BLaER1 (cell line): Measurements from ENCODE around the gene ACSF3.

ENCODE experiments used
- H3K27ac ChIP-seq: shearing (Covaris generic); formaldehyde crosslinking; 2 replicates; pipeline ENCODE4 v1.8.1; 2022
- H3K27me3 ChIP-seq: shearing (Covaris generic); formaldehyde crosslinking; 2 replicates; pipeline ENCODE4 v1.8.1; 2022
- H3K36me3 ChIP-seq: shearing (Covaris generic); formaldehyde crosslinking; 2 replicates; pipeline ENCODE4 v1.8.1; 2022
- H3K4me1 ChIP-seq: shearing (Covaris generic); formaldehyde crosslinking; 2 replicates; pipeline ENCODE4 v1.8.1; 2022
- H3K4me2 ChIP-seq: shearing (Covaris generic); formaldehyde crosslinking; 2 replicates; pipeline ENCODE4 v1.8.1; 2022
- H3K4me3 ChIP-seq: shearing (Covaris generic); formaldehyde crosslinking; 2 replicates; pipeline ENCODE4 v1.8.1; 2022
- H3K9ac ChIP-seq: shearing (Covaris generic); formaldehyde crosslinking; 2 replicates; pipeline ENCODE4 v1.8.1; 2022
- H3K9me3 ChIP-seq: shearing (Covaris generic); formaldehyde crosslinking; 2 replicates; pipeline ENCODE4 v1.8.1; 2022
- H4K20me1 ChIP-seq: shearing (Covaris generic); formaldehyde crosslinking; 2 replicates; pipeline ENCODE4 v1.8.1; 2022
- Cebpa-rat ChIP-seq: shearing (Covaris generic); IDR thresholded peaks from 2 replicates; pipeline ENCODE4 v1.8.1; 2022

ACSF3 gene

DNA sequence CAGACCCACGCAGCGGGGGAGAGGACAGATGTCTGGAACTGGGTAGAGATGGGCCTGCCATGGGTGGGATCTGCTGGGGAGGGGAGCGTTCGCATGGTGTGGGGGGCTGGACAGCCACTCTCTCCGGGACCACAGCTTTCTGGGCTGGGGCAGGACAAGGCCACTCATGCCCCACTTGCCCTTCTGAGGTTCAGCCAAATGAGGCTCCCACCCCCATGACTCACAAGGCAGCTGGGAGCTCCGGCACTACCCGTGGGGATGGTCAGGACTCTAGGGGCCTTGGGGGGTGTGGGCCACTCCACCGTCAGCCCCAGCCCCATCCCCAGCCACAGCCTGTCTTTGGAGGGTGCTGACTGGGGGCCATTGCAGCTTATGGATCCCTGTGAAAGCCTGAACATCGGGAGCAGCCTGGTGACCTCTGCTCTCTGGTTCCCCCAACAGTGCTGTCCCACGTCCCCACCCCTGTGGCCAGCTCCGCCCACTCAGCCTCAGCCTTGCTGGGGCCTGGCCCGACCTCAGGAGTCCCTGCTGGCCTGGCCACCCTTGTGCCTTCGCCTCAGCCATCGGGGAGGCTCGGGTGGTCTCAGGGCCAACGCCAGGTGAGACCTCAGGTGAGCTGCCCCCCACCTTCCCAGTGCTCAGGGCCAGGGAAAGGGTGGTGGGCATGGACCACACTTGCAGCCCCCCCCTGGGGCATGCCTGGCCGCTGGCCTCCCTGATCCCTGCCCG, 73.2 kb downstream of the ACSF3 start:
- Histone ChIP-seq H3K36me3 (no peaks in the 10 kb centered on the region), H4K20me1 (peaks cover 8% of the 10 kb centered on the region; the same call in 1 of the 2 replicates), H3K4me3 (no peak overlapping the region), H3K4me2 (peak overlapping the region; percentile 98), H3K27me3 (no peaks in the 10 kb centered on the region), H3K4me1 (peaks cover 77% of the 10 kb centered on the region), H3K9ac (peak overlapping the region; percentile 38), H3K27ac (peak overlapping the region; percentile 66), H3K9me3 (no peaks in the 10 kb centered on the region)
- TF ChIP-seq Cebpa-rat, result no peak

DNA sequence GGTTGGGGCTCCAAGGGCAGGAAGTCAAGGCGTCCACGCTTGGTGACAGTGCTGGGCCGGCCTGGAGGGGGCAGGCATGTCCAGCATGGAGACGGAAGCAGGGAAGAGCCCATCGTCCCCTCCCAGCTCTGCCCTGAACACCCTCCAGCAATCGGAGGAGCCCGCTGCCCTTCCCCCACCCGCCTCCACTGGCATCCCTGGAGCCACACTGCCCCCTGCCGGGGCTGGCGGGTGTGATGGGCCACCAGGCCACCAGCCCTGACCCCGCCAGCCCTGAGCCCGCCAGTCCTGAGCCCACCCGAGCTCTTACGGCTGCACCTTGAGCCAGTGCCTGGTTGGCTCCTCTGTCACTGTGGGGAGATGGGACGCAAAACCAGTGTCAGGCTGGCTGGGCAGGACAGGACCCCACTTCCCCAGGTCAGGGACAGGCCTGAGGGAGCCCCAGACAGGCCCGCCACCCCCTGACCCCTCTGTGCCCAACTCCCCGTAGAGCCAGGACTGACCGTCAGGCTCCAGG, 73.8 kb downstream of the ACSF3 start:
- H3K36me3 ChIP-seq, result no peaks in the 10 kb centered on the region
- peak overlapping the region; percentile 66 for H3K27ac ChIP-seq
- H3K27me3 ChIP-seq, result no peaks in the 10 kb centered on the region
- H3K4me2 ChIP-seq, result peak overlapping the region; percentile 98
- no peak overlapping the region for H3K4me3 ChIP-seq
- TF ChIP-seq Cebpa-rat, result no peak
- peaks cover 77% of the 10 kb centered on the region for H3K4me1 ChIP-seq
- H4K20me1 ChIP-seq, result peaks cover 8% of the 10 kb centered on the region; the same call in 1 of the 2 replicates
- peak overlapping the region; percentile 38 for H3K9ac ChIP-seq
- H3K9me3 ChIP-seq, result no peaks in the 10 kb centered on the region

DNA sequence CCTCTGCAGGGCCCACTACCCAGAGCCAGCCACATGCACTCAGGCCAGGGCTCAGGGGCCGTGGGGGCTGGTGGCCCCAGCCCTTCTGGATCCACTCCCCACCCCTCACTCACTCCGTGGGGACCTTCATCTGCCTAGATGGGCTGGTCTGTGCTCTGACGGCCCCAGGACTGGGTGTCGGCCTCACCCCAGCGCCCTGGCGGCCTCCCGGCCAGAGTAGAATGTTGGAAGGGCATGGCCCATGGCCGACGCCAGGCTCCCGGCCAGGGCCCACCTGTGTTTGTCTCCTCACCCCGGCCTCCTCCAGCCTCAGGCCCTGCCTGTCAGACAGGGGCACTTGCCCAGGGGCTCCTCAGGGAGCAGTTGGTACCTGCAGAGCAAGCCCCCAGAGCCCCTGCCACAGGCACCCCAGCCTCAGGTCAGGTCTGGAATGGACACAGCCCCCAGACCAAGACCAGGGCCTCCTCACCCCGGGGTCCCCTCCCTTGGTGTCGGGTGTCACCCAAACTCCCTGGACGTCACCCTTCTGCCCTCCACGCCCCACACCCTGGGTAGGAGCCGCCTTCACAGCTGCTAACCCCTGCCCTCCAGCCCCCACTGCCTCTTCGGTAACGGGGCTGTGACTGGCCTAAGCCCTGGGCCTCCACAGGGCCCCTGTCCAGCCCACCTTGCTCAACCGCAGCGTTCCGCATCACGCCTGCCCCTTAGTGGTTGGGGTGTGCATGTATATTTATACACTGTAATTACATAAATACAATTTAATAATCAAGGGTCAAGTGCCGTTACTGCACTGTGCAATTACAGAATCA, 74.9 kb downstream of the ACSF3 start:
- Histone ChIP-seq H3K36me3 (no peaks in the 10 kb centered on the region), H3K4me2 (peak overlapping the region; percentile 98), H3K27me3 (no peaks in the 10 kb centered on the region), H3K9me3 (no peaks in the 10 kb centered on the region), H4K20me1 (peaks cover 8% of the 10 kb centered on the region; the same call in 1 of the 2 replicates), H3K4me1 (peaks cover 77% of the 10 kb centered on the region), H3K4me3 (no peak overlapping the region), H3K27ac (no peak overlapping the region; the same call in 1 of the 2 replicates), H3K9ac (no peak overlapping the region)
- no peak for TF ChIP-seq Cebpa-rat

DNA sequence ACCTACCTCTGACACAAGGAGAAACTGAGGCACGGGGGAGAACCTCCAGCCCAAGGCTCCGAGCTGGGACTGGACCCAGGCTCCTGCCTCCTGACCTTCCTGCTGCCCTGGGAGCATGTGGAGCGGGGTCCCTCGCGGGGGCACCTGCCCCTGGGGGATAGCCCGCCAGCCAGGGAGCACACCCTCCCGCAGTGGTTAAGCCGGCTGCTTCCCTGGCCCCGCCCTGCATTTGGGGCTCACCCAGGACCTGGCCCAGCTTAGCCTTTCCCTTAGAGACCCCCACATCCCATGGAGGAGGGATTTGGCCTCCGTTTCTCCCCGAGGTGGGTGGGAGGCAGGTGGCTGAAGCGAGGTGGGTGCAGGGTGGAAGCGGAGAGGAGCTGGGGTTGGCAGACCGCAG, 76.1 kb downstream of the ACSF3 start:
- H3K36me3 ChIP-seq, result no peaks in the 10 kb centered on the region
- H4K20me1 ChIP-seq, result peaks cover 8% of the 10 kb centered on the region; the same call in 1 of the 2 replicates
- H3K27ac ChIP-seq, result no peak overlapping the region
- H3K4me3 ChIP-seq, result peak overlapping the region; percentile 1; the same call in 1 of the 2 replicates
- TF ChIP-seq Cebpa-rat, result no peak
- H3K4me2 ChIP-seq, result peak overlapping the region; percentile 98
- no peaks in the 10 kb centered on the region for H3K9me3 ChIP-seq
- peaks cover 79% of the 10 kb centered on the region for H3K4me1 ChIP-seq
- H3K9ac ChIP-seq, result 0 out of 2 replicates have a peak overlapping the region, but pooled peaks have one; percentile 0
- no peaks in the 10 kb centered on the region for H3K27me3 ChIP-seq

DNA sequence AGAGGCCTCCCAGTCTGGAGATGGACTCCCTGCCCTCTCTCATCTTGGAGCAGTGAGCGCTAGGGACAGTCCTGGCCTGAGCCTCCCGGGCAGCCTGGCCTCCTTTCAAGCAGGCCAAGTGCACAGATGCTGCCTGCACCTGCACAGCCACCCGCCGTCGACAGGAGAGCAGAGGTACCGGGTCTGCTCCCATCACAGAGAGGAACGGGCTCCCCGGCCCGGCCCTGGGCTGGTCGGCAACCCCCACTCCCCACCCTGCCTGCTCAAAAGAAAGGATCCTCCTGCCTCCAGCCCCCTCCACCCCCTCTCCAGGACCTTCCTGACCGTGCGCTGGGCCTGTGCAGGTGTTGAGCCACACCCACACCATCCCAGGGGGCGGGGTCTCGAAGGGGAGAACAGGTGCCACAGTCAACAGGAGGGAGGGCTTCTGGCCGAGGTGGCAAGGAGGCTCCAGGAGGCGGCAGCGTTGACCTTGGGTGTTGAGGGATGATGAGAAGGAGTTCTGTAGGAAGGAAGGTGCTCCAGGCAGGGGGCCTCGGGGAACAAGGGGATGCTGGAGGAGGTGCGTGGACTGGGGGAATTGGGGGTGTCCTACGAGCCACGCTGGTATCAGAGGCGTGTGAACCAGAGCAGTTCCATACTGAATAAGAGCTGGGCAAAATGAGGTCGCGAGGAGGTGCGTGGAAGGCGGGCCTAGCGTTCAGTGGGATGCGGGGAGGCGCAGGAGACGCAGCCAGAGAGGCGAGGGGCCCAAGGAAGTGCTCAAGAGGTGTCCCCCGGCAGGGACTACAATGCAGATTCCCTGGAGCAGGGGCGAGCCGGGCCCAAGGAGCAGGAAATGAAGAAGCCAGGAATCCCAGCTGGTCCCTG, 76.9 kb downstream of the ACSF3 start:
- H4K20me1 ChIP-seq, result peaks cover 8% of the 10 kb centered on the region; the same call in 1 of the 2 replicates
- H3K9me3 ChIP-seq, result no peaks in the 10 kb centered on the region
- peak overlapping the region; percentile 35; the same call in 1 of the 2 replicates for H3K9ac ChIP-seq
- H3K27me3 ChIP-seq, result no peaks in the 10 kb centered on the region
- peaks cover 87% of the 10 kb centered on the region for H3K4me1 ChIP-seq
- H3K36me3 ChIP-seq, result no peaks in the 10 kb centered on the region
- no peak for TF ChIP-seq Cebpa-rat
- H3K4me2 ChIP-seq, result peak overlapping the region; percentile 98
- H3K27ac ChIP-seq, result peak overlapping the region; percentile 59; the same call in 1 of the 2 replicates
- H3K4me3 ChIP-seq, result peak overlapping the region; percentile 57

DNA sequence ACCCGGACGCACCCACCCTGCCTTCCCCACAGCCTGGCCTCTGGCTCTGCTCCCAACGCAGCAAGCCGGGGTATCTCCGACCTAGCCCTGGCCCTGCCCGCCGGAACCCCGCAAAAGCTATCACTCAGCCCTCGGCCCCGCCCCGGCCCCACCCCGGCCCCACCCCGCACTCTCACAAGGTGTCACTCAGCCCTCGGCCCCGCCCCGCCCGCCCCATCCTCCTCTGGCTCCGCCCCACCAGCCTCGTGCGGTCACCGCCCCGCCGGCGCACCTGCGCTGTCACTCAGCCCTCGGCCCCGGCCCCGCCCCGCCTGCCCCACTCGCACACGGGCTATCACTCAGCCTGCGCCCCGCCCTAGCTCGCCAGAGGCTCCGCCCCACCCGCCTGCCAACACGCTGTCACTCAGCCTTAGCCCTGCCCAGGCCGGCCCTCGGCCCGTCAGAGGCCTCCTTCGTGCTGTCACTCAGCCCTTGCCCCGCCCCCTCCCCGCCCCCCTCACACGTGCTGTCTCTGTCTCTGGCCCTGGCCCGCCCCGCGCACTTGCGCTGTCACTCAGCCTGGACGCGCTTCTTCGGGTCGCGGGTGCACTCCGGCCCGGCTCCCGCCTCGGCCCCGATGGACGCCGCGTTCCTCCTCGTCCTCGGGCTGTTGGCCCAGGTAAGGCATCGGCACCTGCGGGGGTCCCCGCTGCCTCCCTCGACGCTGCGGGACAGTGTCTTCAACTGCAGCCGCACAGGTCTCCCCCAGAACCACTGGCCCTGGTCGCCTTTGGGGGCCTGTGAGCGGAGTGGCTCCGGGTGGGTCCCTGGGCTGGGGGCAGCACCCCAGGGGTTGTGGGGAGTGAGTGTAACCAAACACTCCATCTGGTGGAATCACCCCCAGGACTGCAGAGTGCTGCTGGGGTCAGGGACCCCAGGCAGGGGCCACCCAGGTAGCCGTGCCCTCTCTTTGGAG, 77.8 kb downstream of the ACSF3 start, which contains the start of gene CDH15:
TSS of gene CDH15 (plus strand) at position 533 of the 955 bp plus-strand sequence. CDS start at position 617, 84 bp downstream.
- no peak for TF ChIP-seq Cebpa-rat
- H4K20me1 ChIP-seq, result peaks cover 8% of the 10 kb centered on the region; the same call in 1 of the 2 replicates
- H3K27ac ChIP-seq, result peak within 1 kb of the TSS; percentile 85; the same call in 1 of the 2 replicates
- H3K4me1 ChIP-seq, result peaks cover 96% of the 10 kb centered on the region
- H3K4me2 ChIP-seq, result peak within 1 kb of the TSS; percentile 98
- H3K36me3 ChIP-seq, result no peaks in the 10 kb centered on the region
- peak within 1 kb of the TSS; percentile 38; the same call in 1 of the 2 replicates for H3K9ac ChIP-seq
- H3K27me3 ChIP-seq, result no peaks in the 10 kb centered on the region
- H3K9me3 ChIP-seq, result no peaks in the 10 kb centered on the region
- H3K4me3 ChIP-seq, result peak within 1 kb of the TSS; percentile 57

DNA sequence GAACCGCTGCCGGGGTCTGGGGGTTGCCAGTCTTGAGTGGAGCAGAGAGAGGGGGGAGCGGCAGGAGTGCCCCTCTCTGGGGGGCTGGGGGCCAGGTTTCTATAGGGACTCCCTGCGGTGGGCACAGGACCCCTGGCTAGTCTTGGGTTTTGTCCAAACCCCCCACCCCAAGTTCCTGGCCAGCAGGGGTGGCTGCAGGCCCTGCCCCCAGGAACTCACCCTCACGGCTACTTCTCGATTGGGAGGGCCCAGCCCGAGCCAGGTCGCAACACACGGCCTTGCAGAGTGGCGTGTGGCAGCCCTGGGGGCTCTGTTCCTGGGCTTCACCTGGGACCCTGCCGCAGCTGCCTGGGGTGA, 78.5 kb downstream of the ACSF3 start:
- peak overlapping the region; percentile 93 for H3K4me2 ChIP-seq
- peaks cover 96% of the 10 kb centered on the region for H3K4me1 ChIP-seq
- H3K9me3 ChIP-seq, result no peaks in the 10 kb centered on the region
- TF ChIP-seq Cebpa-rat, result no peak
- peaks cover 8% of the 10 kb centered on the region; the same call in 1 of the 2 replicates for H4K20me1 ChIP-seq
- no peaks in the 10 kb centered on the region for H3K36me3 ChIP-seq
- H3K4me3 ChIP-seq, result peak overlapping the region; percentile 42; the same call in 1 of the 2 replicates
- H3K27ac ChIP-seq, result 0 out of 2 replicates have a peak overlapping the region, but pooled peaks have one; percentile 85
- H3K9ac ChIP-seq, result peak overlapping the region; percentile 38; the same call in 1 of the 2 replicates
- H3K27me3 ChIP-seq, result no peaks in the 10 kb centered on the region
